K562 (cell line): ENCODE results near the gene SLBP. TPM values are rescaled to one million over a fixed set of nuclear protein-coding genes. Genes with fewer than 3 reads are reported as not detected.

ENCODE experiments used
- CEBPB ChIP-seq: fragments of 450-650 bp; IDR thresholded peaks from 2 replicates; pipeline ENCODE4 v1.6.1; 2016; ENCODE audit warnings: missing genetic modification characterization, missing compliant biosample characterization
- HDAC6 ChIP-seq: IDR thresholded peaks from 2 replicates; pipeline ENCODE4 v1.6.1; 2012; ENCODE audit warnings: low read depth, mild to moderate bottlenecking, control low read depth, inconsistent platforms, low read length, moderate library complexity
- KLF1 ChIP-seq: fragments of 450-650 bp; IDR thresholded peaks from 2 replicates; pipeline ENCODE4 v1.6.1; 2016; ENCODE audit warnings: missing genetic modification characterization, missing compliant biosample characterization
- NKRF ChIP-seq: fragments of 450-650 bp; IDR thresholded peaks from 2 replicates; pipeline ENCODE4 v1.6.1; 2016; ENCODE audit warnings: borderline replicate concordance
- SIN3B ChIP-seq: fragments of 450-650 bp; IDR thresholded peaks from 2 replicates; pipeline ENCODE4 v1.6.1; 2017; ENCODE audit warnings: low read depth, mild to moderate bottlenecking, moderate library complexity
- TAF15 ChIP-seq: fragments of 200-400 bp; formaldehyde crosslinking; IDR thresholded peaks from 2 replicates; pipeline ENCODE4 v1.6.1; 2017; ENCODE audit warnings: mild to moderate bottlenecking, low read depth, low read length, moderate library complexity
- ZNF407 ChIP-seq: fragments of 450-650 bp; IDR thresholded peaks from 2 replicates; pipeline ENCODE4 v1.6.1; 2016; ENCODE audit warnings: low read depth
- ZNF76 ChIP-seq: fragments of 250-450 bp; sonication (Bioruptor Pico); IDR thresholded peaks from 2 replicates; pipeline ENCODE4 v1.4.0; 2020; ENCODE audit warnings: mild to moderate bottlenecking, moderate library complexity, borderline replicate concordance
- polyA plus RNA-seq, 8 experiments: library from polyadenylated mRNA; depleted of rRNA in 4 of 8; stranded (reverse) in 5 of 8; unstranded in 3 of 8; fragments of >200 nt; fragmentation: Nextera tagmentation in 2 of 8; fragmentation: Illumina TruSeq in 1 of 8; extraction: Ambion mirVana in 2 of 8; extraction: Trizol in 1 of 8; gene quantifications; 2 replicates each; pipeline versions ENCODE4 v1.2.1 to v1.2.3, GENCODE V29; 2011 to 2014; ENCODE audit warnings: inconsistent platforms in 1 of 8, missing spikeins in 1 of 8
- total RNA-seq, 7 experiments: library from RNA; depleted of rRNA in 6 of 7; stranded (reverse); fragments of >200 nt in 6 of 7; fragmentation: Illumina TruSeq in 2 of 7; extraction: Trizol in 2 of 7; gene quantifications; 2 replicates each; pipeline versions ENCODE4 v1.2.1 to v1.2.3, GENCODE V29; 2011 to 2021; ENCODE audit warnings: low replicate concordance in 1 of 7

The SLBP gene
- total and polyA plus RNA-seq, 9 of the 15 experiments (the other 6 are each of a cell fraction or from before 2014, with no cell fraction given): 49.4 to 221 (median 162) TPM

GRCh38 chr4:1749826-1750225, 37.7 kb upstream of the SLBP start (continued):
- TF ChIP-seq ZNF407 (no peak), NKRF (no peak), CEBPB (tag) (no peak), KLF1 (tag) (no peak), SIN3B (no peak), ZNF76 (no peak), TAF15 (no peak), HDAC6 (no peak)
